SK-N-SH (cell line): Measurements from ENCODE around the gene TMEM106C. TPM values are rescaled to one million over a fixed set of nuclear protein-coding genes. Genes with fewer than 3 reads are reported as not detected.

Experiments used
- CTCF ChIA-PET: fragments of 300-600, 350-600 bp; formaldehyde crosslinking; extraction: SDS; loops from one replicate; lab custom pipeline; 2021; lab: Yijun Ruan, JAX
- POLR2A ChIA-PET: fragments of 350-600 bp; sonication (Branson Sonifier 250); formaldehyde crosslinking; extraction: SDS; loops from one replicate; lab custom pipeline; 2020; ENCODE audit warnings: antibody characterized with exemption, inconsistent platforms; lab: Yijun Ruan, JAX
- DNase-seq: peaks from one replicate; pipeline ENCODE4 v3.0.0; 2012
- H2AFZ ChIP-seq: fragments of 200-600 bp; sonication (generic); 2 replicates; pipeline ENCODE4 v1.8.1; 2016; ENCODE audit warnings: antibody characterized with exemption, mild to moderate bottlenecking, low read depth
- H3F3A ChIP-seq: fragments of 200-600 bp; sonication (generic); replicated peaks from 2 replicates; pipeline ENCODE3; 2016; ENCODE audit warnings: antibody characterized with exemption, mild to moderate bottlenecking; ENCODE audit not compliant: insufficient read depth
- H3K27ac ChIP-seq, 2 experiments: fragments of 200-500 bp in 1 of 2; fragments of 200-600 bp in 1 of 2; sonication (Bioruptor generic) in 1 of 2; sonication (generic), shearing (Covaris generic) in 1 of 2; 2 replicates each; pipeline versions ENCODE4 v1.5.1 to v1.6.1; 2014 to 2016; ENCODE audit warnings: low read depth in 2 of 2, inconsistent platforms in 1 of 2, low read length in 1 of 2, mild to moderate bottlenecking in 1 of 2, mixed read lengths in 1 of 2
- H3K27me3 ChIP-seq: fragments of 200-600 bp; sonication (generic), shearing (Covaris generic); 2 replicates; pipeline ENCODE4 v1.6.1; 2016; ENCODE audit warnings: mixed run types; ENCODE audit not compliant: insufficient read depth
- H3K36me3 ChIP-seq, 2 experiments: fragments of 200-500 bp in 1 of 2; fragments of 200-600 bp in 1 of 2; sonication (Bioruptor generic) in 1 of 2; sonication (generic) in 1 of 2; replicated peaks in 1 of 2; 2 replicates each; pipeline versions ENCODE3 to v1.5.1; 2014 to 2016; ENCODE audit warnings: low read length in 1 of 2, mild to moderate bottlenecking in 1 of 2; ENCODE audit not compliant: insufficient read depth in 2 of 2, control insufficient read depth in 1 of 2
- H3K4me1 ChIP-seq, 2 experiments: fragments of 200-500 bp in 1 of 2; fragments of 200-600 bp in 1 of 2; sonication (Bioruptor generic) in 1 of 2; sonication (generic), shearing (Covaris generic) in 1 of 2; 2 replicates each; pipeline versions ENCODE4 v1.5.1 to v1.6.1; 2014 to 2016; ENCODE audit warnings: low read depth in 1 of 2, low read length in 1 of 2, mixed run types in 1 of 2; ENCODE audit not compliant: insufficient read depth in 2 of 2, control insufficient read depth in 1 of 2
- H3K4me2 ChIP-seq: fragments of 200-600 bp; sonication (generic), shearing (Covaris generic); 2 replicates; pipeline ENCODE4 v1.6.1; 2017; ENCODE audit warnings: mixed run types
- H3K4me3 ChIP-seq, 2 experiments: fragments of 200-500 bp in 1 of 2; fragments of 200-600 bp in 1 of 2; sonication (Bioruptor generic) in 1 of 2; sonication (generic), shearing (Covaris generic) in 1 of 2; 2 replicates each; pipeline versions ENCODE4 v1.5.1 to v1.8.1; 2014 to 2016; ENCODE audit warnings: low read depth in 2 of 2, inconsistent platforms in 1 of 2, low read length in 1 of 2, mild to moderate bottlenecking in 1 of 2, mixed read lengths in 1 of 2, moderate library complexity in 1 of 2
- H3K79me2 ChIP-seq: fragments of 200-600 bp; sonication (generic); 2 replicates; pipeline ENCODE4 v1.8.1; 2017; ENCODE audit warnings: mild to moderate bottlenecking; ENCODE audit not compliant: insufficient read depth
- H3K9ac ChIP-seq: fragments of 200-600 bp; sonication (generic); 2 replicates; pipeline ENCODE4 v1.6.1; 2017; ENCODE audit warnings: mixed run types
- H3K9me2 ChIP-seq: fragments of 200-600 bp; sonication (generic); 2 replicates; pipeline ENCODE4 v1.6.1; 2017; ENCODE audit warnings: mixed run types
- H3K9me3 ChIP-seq: fragments of 200-600 bp; sonication (generic); 2 replicates; pipeline ENCODE4 v1.6.1; 2017; ENCODE audit warnings: mixed run types, mild to moderate bottlenecking, moderate library complexity
- H4K20me1 ChIP-seq: fragments of 200-600 bp; sonication (generic); 2 replicates; pipeline ENCODE4 v1.6.1; 2017; ENCODE audit warnings: mild to moderate bottlenecking, mixed run types; ENCODE audit not compliant: insufficient read depth
- GABPA ChIP-seq: IDR thresholded peaks from 2 replicates; pipeline ENCODE4 v1.4.0; 2012; ENCODE audit warnings: low read depth, mild to moderate bottlenecking
- MEF2A ChIP-seq: IDR thresholded peaks from 2 replicates; pipeline ENCODE4 v1.4.0; 2012; ENCODE audit warnings: low read depth, borderline replicate concordance
- NRF1 ChIP-seq: IDR thresholded peaks from 2 replicates; pipeline ENCODE4 v1.6.1; 2012; ENCODE audit warnings: low read depth, mild to moderate bottlenecking, low read length
- RAD21 ChIP-seq: IDR thresholded peaks from 2 replicates; pipeline ENCODE4 v1.6.1; 2012; ENCODE audit warnings: mild to moderate bottlenecking, low read length
- SIN3A ChIP-seq: IDR thresholded peaks from 2 replicates; pipeline ENCODE4 v1.6.1; 2012; ENCODE audit warnings: low read depth, mild to moderate bottlenecking, low read length, moderate library complexity, borderline replicate concordance
- TAF1 ChIP-seq: IDR thresholded peaks from 2 replicates; pipeline ENCODE4 v1.6.1; 2012; ENCODE audit warnings: low read depth, mild to moderate bottlenecking, low read length, moderate library complexity, borderline replicate concordance
- TEAD4 ChIP-seq: IDR thresholded peaks from 2 replicates; pipeline ENCODE4 v1.4.0; 2012; ENCODE audit warnings: mild to moderate bottlenecking, borderline replicate concordance; ENCODE audit not compliant: insufficient read depth
- WGBS: methylation state at CpG from one replicate; pipeline ENCODE4 v1.1.6; 2017; ENCODE audit warnings: low lambda C conversion rate; 5-methylcytosine and 5-hydroxymethylcytosine counted together
- polyA plus RNA-seq, 3 experiments: library from polyadenylated mRNA; depleted of rRNA; stranded (reverse); fragments of >200 nt; gene quantifications; 2 replicates each; pipeline ENCODE4 v1.2.3, GENCODE V29; 2012
- TF ChIP-seq, protein P1 (sequence below): IDR thresholded peaks from 2 replicates; pipeline ENCODE4 v1.6.1; 2012; ENCODE audit warnings: mild to moderate bottlenecking, low read depth, low read length, moderate library complexity
- TF ChIP-seq, protein P2 (sequence below): fragments of 200-600 bp; sonication (generic); IDR thresholded peaks from 2 replicates; pipeline ENCODE4 v1.6.1; 2017; ENCODE audit warnings: antibody characterized with exemption, mild to moderate bottlenecking, moderate library complexity

TMEM106C gene
- polyA plus RNA-seq, 1 of the 3 experiments (the other 2 are of a cell fraction), result 133 TPM

DNA sequence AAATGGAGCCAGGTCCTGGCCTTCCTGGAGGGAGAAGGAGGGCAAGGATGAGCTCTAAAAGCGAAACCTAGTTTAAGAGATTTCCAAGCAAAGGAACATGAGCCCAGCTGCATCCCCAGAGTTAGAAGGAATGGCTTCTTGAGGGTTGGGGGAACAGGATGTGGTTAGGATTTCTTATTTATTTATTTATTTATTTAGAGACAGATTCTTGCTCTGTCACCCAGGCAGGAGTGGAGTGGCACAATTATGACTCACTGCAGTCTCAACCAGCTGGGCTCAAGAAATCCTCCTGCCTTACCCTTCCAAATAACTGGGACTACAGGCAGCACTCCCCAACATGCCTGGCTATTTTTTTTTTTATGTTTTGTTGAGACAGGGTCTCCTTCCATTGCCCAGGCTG is 25.3 kb upstream of the TMEM106C start (continued):
- no peak for TF ChIP-seq RAD21
- TF ChIP-seq, all 33 proteins: peak for 0

DNA sequence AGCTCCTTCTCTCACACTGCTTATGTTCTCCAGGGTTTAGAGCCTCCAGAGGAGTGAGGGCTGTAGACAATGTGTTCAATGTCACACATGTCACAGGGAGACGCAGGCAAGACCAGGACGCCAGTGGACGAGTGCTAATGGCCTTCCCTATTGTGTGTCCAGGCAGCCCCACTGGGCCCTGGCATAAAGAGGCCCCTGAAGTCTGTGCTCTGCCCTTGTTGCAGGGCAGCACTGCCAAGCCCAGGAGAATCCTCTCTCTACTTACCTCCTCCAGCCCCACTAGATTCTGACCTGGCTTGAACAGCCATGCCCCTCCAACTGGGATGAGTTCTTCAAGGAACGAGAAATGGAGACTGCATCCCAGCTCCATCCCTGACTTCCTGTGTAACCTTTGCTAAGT is 24.8 kb upstream of the TMEM106C start:
- Histone ChIP-seq H3K36me3 (no peaks in the 10 kb centered on the region), H3K9me3 (no peaks in the 10 kb centered on the region), H3K27ac (no peak overlapping the region), H2AFZ (no peak overlapping the region), H3K4me1 (peaks cover 0 to 16% of the 10 kb centered on the region in 2 experiments; a peak in 2 of 4 replicates), H3K27me3 (no peaks in the 10 kb centered on the region; the same call in 1 of the 2 replicates), H3K4me3 (no peak overlapping the region), H3K9ac (no peak overlapping the region), H3K9me2 (no peaks in the 10 kb centered on the region), H3F3A (no peaks in the 10 kb centered on the region), H3K79me2 (no peaks in the 10 kb centered on the region), H4K20me1 (no peaks in the 10 kb centered on the region), H3K4me2 (no peak overlapping the region)
- no peak for DNase-seq
- POLR2A ChIA-PET, result no interaction called here
- TF ChIP-seq SIN3A (no peak), TAF1 (no peak), TEAD4 (no peak), GABPA (no peak), NRF1 (no peak), MEF2A (no peak)
- TF ChIP-seq, protein P1, sequence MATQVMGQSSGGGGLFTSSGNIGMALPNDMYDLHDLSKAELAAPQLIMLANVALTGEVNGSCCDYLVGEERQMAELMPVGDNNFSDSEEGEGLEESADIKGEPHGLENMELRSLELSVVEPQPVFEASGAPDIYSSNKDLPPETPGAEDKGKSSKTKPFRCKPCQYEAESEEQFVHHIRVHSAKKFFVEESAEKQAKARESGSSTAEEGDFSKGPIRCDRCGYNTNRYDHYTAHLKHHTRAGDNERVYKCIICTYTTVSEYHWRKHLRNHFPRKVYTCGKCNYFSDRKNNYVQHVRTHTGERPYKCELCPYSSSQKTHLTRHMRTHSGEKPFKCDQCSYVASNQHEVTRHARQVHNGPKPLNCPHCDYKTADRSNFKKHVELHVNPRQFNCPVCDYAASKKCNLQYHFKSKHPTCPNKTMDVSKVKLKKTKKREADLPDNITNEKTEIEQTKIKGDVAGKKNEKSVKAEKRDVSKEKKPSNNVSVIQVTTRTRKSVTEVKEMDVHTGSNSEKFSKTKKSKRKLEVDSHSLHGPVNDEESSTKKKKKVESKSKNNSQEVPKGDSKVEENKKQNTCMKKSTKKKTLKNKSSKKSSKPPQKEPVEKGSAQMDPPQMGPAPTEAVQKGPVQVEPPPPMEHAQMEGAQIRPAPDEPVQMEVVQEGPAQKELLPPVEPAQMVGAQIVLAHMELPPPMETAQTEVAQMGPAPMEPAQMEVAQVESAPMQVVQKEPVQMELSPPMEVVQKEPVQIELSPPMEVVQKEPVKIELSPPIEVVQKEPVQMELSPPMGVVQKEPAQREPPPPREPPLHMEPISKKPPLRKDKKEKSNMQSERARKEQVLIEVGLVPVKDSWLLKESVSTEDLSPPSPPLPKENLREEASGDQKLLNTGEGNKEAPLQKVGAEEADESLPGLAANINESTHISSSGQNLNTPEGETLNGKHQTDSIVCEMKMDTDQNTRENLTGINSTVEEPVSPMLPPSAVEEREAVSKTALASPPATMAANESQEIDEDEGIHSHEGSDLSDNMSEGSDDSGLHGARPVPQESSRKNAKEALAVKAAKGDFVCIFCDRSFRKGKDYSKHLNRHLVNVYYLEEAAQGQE, result no peak
- TF ChIP-seq, protein P2, sequence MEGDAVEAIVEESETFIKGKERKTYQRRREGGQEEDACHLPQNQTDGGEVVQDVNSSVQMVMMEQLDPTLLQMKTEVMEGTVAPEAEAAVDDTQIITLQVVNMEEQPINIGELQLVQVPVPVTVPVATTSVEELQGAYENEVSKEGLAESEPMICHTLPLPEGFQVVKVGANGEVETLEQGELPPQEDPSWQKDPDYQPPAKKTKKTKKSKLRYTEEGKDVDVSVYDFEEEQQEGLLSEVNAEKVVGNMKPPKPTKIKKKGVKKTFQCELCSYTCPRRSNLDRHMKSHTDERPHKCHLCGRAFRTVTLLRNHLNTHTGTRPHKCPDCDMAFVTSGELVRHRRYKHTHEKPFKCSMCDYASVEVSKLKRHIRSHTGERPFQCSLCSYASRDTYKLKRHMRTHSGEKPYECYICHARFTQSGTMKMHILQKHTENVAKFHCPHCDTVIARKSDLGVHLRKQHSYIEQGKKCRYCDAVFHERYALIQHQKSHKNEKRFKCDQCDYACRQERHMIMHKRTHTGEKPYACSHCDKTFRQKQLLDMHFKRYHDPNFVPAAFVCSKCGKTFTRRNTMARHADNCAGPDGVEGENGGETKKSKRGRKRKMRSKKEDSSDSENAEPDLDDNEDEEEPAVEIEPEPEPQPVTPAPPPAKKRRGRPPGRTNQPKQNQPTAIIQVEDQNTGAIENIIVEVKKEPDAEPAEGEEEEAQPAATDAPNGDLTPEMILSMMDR, result no peak
- 91% methylated on average over 4 of the region's 4 CpGs for WGBS
- CTCF ChIA-PET, result interaction anchor here (0.7 to 4.2 kb wide), 6 partner anchors 9 to 46 kb away, joined by 3 to 34 read pairs (median 3); partner anchors contain the start of gene VDR
